Measurements from ENCODE around the gene CAPS2. TPM values are rescaled to one million over a fixed set of nuclear protein-coding genes. Genes with fewer than 3 reads are reported as not detected.

Gene CAPS2
- total and polyA plus RNA-seq, 2 donors = 1.8 to 4.1 TPM

DNA sequence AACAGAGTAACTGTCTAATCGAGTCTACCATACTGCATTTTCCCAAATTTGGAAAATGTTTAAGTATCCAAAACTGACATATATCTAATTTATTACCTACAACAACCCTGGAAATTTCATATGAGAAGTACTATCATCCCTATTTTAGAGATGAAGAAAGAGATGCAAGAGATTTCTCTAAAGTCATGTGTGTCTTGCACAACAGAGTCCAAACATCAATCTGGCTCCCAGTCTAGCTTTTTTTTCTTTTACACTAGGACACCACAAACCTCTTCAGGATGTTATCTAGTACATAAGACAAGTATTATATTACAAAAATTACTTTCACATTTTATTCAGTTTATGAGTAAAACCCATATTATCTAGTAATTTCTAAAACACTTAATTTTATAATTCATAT is 39.1 kb downstream of the CAPS2 start:
- no peak for DNase-seq (ENCODE audit: low read depth in 6 of 9, low spot score in 9 of 9)
- H3K36me3 ChIP-seq (ENCODE audit: control insufficient read depth in 2 of 2, insufficient read depth in 2 of 2, low read length in 1 of 2) = no peaks in the 10 kb centered on the region
- no peak overlapping the region for H3K27ac ChIP-seq (ENCODE audit: low read depth in 1 of 2, low read length in 1 of 2)
- H3K4me3 ChIP-seq (ENCODE audit: low read length in 2 of 2) = no peak overlapping the region
- H3K9me3 ChIP-seq (ENCODE audit: control insufficient read depth in 2 of 2, insufficient read depth in 1 of 2, low read length in 1 of 2) = no peaks in the 10 kb centered on the region
- H3K27me3 ChIP-seq (ENCODE audit: control insufficient read depth in 2 of 2, insufficient read depth in 1 of 2, low read length in 1 of 2) = no peaks in the 10 kb centered on the region
- no peaks in the 10 kb centered on the region for H3K4me1 ChIP-seq (ENCODE audit: control insufficient read depth in 2 of 2, insufficient read depth in 2 of 2, low read length in 2 of 2)
- WGBS = 97% methylated on average over 1 of the region's 1 CpG

DNA sequence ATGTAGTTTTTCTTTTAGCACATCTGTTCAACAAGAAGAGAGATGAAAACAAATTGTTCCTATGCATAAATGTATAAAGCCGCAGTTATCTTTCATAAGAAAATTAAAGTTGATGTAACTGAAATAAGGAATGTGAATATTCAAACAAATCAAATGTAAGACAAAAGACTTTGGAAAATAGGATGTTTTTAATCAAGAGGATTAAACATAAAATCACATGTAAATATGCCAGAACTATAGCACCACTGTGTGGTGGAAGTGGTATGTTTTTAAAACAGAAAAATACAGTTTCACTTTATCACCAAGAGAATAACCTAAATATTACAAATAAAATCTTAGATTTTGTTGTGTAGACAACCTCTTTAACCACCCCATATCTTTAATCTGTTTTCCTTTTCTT is 40.4 kb downstream of the CAPS2 start:
- H3K36me3 ChIP-seq (ENCODE audit: control insufficient read depth in 2 of 2, insufficient read depth in 2 of 2, low read length in 1 of 2) = no peaks in the 10 kb centered on the region
- peak in 3 of 9 donors; percentile 4 to 32 (median 4) for DNase-seq (ENCODE audit: low read depth in 6 of 9, low spot score in 9 of 9)
- WGBS = 98% methylated on average over 1 of the region's 1 CpG

DNA sequence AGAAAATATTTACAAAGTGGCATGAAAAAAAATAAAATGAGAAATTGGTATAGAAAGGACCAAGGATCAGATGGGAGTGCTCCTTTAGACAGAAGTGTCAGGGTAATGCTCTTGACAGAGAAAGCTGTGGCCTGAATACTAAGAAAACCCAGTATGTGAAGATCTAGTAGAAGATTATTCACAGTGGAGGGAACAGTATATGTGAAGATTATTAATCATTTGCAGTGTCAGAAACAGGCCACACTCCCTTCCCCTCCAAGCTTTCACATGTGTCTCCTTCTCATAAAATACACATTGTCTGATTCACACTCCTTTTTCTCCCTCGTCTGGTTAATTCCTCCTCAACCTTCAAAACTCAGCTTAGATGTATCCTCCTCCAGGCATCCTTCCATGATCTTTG is 41.3 kb downstream of the CAPS2 start:
- H3K4me1 ChIP-seq (ENCODE audit: control insufficient read depth in 2 of 2, insufficient read depth in 2 of 2, low read length in 2 of 2) = no peaks in the 10 kb centered on the region
- no peaks in the 10 kb centered on the region for H3K27me3 ChIP-seq (ENCODE audit: control insufficient read depth in 2 of 2, insufficient read depth in 1 of 2, low read length in 1 of 2)
- no peak for DNase-seq (ENCODE audit: low read depth in 6 of 9, low spot score in 9 of 9)
- no peaks in the 10 kb centered on the region for H3K9me3 ChIP-seq (ENCODE audit: control insufficient read depth in 2 of 2, insufficient read depth in 1 of 2, low read length in 1 of 2)
- H3K4me3 ChIP-seq (ENCODE audit: low read length in 2 of 2) = no peak overlapping the region
- no peaks in the 10 kb centered on the region for H3K36me3 ChIP-seq (ENCODE audit: control insufficient read depth in 2 of 2, insufficient read depth in 2 of 2, low read length in 1 of 2)
- WGBS = 95% methylated on average over 1 of the region's 1 CpG
- no peak overlapping the region for H3K27ac ChIP-seq (ENCODE audit: low read depth in 1 of 2, low read length in 1 of 2)

More for the DNA sequence above, 40.4 kb downstream of the CAPS2 start:
- Histone ChIP-seq H3K27me3 (ENCODE audit: control insufficient read depth in 2 of 2, insufficient read depth in 1 of 2, low read length in 1 of 2) (no peaks in the 10 kb centered on the region), H3K4me3 (ENCODE audit: low read length in 2 of 2) (no peak overlapping the region), H3K4me1 (ENCODE audit: control insufficient read depth in 2 of 2, insufficient read depth in 2 of 2, low read length in 2 of 2) (no peaks in the 10 kb centered on the region), H3K27ac (ENCODE audit: low read depth in 1 of 2, low read length in 1 of 2) (no peak overlapping the region), H3K9me3 (ENCODE audit: control insufficient read depth in 2 of 2, insufficient read depth in 1 of 2, low read length in 1 of 2) (no peaks in the 10 kb centered on the region)

GRCh38 chr12:75275702-75276101 is 54.4 kb downstream of the CAPS2 start:
- Histone ChIP-seq H3K4me1 (ENCODE audit: control insufficient read depth in 2 of 2, insufficient read depth in 2 of 2, low read length in 2 of 2) (no peaks in the 10 kb centered on the region), H3K36me3 (ENCODE audit: control insufficient read depth in 2 of 2, insufficient read depth in 2 of 2, low read length in 1 of 2) (no peaks in the 10 kb centered on the region), H3K9me3 (ENCODE audit: control insufficient read depth in 2 of 2, insufficient read depth in 1 of 2, low read length in 1 of 2) (no peaks in the 10 kb centered on the region), H3K27me3 (ENCODE audit: control insufficient read depth in 2 of 2, insufficient read depth in 1 of 2, low read length in 1 of 2) (no peaks in the 10 kb centered on the region), H3K4me3 (ENCODE audit: low read length in 2 of 2) (no peak overlapping the region), H3K27ac (ENCODE audit: low read depth in 1 of 2, low read length in 1 of 2) (no peak overlapping the region)
- WGBS = 97% methylated on average over 2 of the region's 2 CpGs
- DNase-seq (ENCODE audit: low read depth in 6 of 9, low spot score in 9 of 9) = no peak

- H3K27me3 ChIP-seq (ENCODE audit: control insufficient read depth in 2 of 2, insufficient read depth in 1 of 2, low read length in 1 of 2) = no peaks in the 10 kb centered on the region
- no peaks in the 10 kb centered on the region for H3K9me3 ChIP-seq (ENCODE audit: control insufficient read depth in 2 of 2, insufficient read depth in 1 of 2, low read length in 1 of 2)
- 93% methylated on average over 5 of the region's 5 CpGs for WGBS
- no peak overlapping the region for H3K27ac ChIP-seq (ENCODE audit: low read depth in 1 of 2, low read length in 1 of 2)
- DNase-seq (ENCODE audit: low read depth in 6 of 9, low spot score in 9 of 9) = no peak
- no peaks in the 10 kb centered on the region for H3K4me1 ChIP-seq (ENCODE audit: control insufficient read depth in 2 of 2, insufficient read depth in 2 of 2, low read length in 2 of 2)
- H3K36me3 ChIP-seq (ENCODE audit: control insufficient read depth in 2 of 2, insufficient read depth in 2 of 2, low read length in 1 of 2) = no peaks in the 10 kb centered on the region
- no peak overlapping the region for H3K4me3 ChIP-seq (ENCODE audit: low read length in 2 of 2)
Observed at GRCh38 chr12:75271576-75271975, 58.5 kb downstream of the CAPS2 start.

DNA sequence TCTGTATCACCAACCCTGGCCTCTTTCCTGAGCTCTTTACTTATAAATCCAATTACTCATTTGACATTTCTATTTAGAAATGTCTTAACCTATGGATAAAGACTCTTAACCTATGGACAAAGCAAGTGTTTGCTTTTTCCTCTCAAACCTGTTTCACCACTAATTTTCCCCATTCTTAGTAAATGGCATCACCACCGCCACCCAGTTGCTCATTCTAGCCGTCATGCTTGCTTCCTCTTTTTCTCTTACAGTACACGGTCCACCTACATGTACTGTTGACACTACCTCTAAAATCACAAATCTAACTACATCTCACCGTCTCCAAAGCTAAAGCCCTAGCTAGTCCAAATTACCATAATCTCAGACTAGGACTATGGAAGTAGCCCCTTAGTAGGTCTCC is 60.0 kb downstream of the CAPS2 start:
- H3K9me3 ChIP-seq (ENCODE audit: control insufficient read depth in 2 of 2, insufficient read depth in 1 of 2, low read length in 1 of 2) = no peaks in the 10 kb centered on the region
- H3K4me3 ChIP-seq (ENCODE audit: low read length in 2 of 2) = no peak overlapping the region
- H3K36me3 ChIP-seq (ENCODE audit: control insufficient read depth in 2 of 2, insufficient read depth in 2 of 2, low read length in 1 of 2) = no peaks in the 10 kb centered on the region
- WGBS = 75% methylated on average over 4 of the region's 4 CpGs
- H3K4me1 ChIP-seq (ENCODE audit: control insufficient read depth in 2 of 2, insufficient read depth in 2 of 2, low read length in 2 of 2) = no peaks in the 10 kb centered on the region
- DNase-seq (ENCODE audit: low read depth in 6 of 9, low spot score in 9 of 9) = no peak
- no peaks in the 10 kb centered on the region for H3K27me3 ChIP-seq (ENCODE audit: control insufficient read depth in 2 of 2, insufficient read depth in 1 of 2, low read length in 1 of 2)
- no peak overlapping the region for H3K27ac ChIP-seq (ENCODE audit: low read depth in 1 of 2, low read length in 1 of 2)

- no peak overlapping the region for H3K4me3 ChIP-seq (ENCODE audit: low read length in 2 of 2)
- H3K27me3 ChIP-seq (ENCODE audit: control insufficient read depth in 2 of 2, insufficient read depth in 1 of 2, low read length in 1 of 2) = no peaks in the 10 kb centered on the region
- DNase-seq (ENCODE audit: low read depth in 6 of 9, low spot score in 9 of 9) = no peak
- 92% methylated on average over 2 of the region's 2 CpGs for WGBS
- H3K4me1 ChIP-seq (ENCODE audit: control insufficient read depth in 2 of 2, insufficient read depth in 2 of 2, low read length in 2 of 2) = no peaks in the 10 kb centered on the region
- H3K9me3 ChIP-seq (ENCODE audit: control insufficient read depth in 2 of 2, insufficient read depth in 1 of 2, low read length in 1 of 2) = no peaks in the 10 kb centered on the region
- H3K27ac ChIP-seq (ENCODE audit: low read depth in 1 of 2, low read length in 1 of 2) = no peak overlapping the region
- no peaks in the 10 kb centered on the region for H3K36me3 ChIP-seq (ENCODE audit: control insufficient read depth in 2 of 2, insufficient read depth in 2 of 2, low read length in 1 of 2)
Observed at GRCh38 chr12:75269209-75269608, 60.9 kb downstream of the CAPS2 start.

DNA sequence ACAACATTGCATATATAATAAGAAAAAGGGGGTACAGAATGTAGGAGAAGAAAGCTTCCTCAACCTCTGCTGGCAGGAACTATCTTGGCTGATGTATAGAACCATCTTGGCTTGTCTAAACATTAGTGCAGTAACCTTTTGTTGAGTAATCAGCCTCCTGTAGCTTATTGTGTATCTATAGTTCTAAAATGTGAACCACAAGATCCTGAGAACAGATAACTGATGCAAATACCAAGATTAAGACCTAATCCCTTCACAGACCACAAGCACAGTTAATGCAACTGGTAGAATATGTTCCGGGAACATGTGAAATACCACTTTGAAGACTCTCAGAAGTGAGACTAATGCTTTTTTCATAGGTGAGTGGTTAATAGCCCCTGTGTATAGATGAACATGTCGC is 69.8 kb downstream of the CAPS2 start:
- Histone ChIP-seq H3K36me3 (ENCODE audit: control insufficient read depth in 2 of 2, insufficient read depth in 2 of 2, low read length in 1 of 2) (no peaks in the 10 kb centered on the region), H3K27me3 (ENCODE audit: control insufficient read depth in 2 of 2, insufficient read depth in 1 of 2, low read length in 1 of 2) (no peaks in the 10 kb centered on the region), H3K4me1 (ENCODE audit: control insufficient read depth in 2 of 2, insufficient read depth in 2 of 2, low read length in 2 of 2) (peaks cover 0 to 3% of the 10 kb centered on the region in 2 donors), H3K27ac (ENCODE audit: low read depth in 1 of 2, low read length in 1 of 2) (no peak overlapping the region), H3K9me3 (ENCODE audit: control insufficient read depth in 2 of 2, insufficient read depth in 1 of 2, low read length in 1 of 2) (no peaks in the 10 kb centered on the region), H3K4me3 (ENCODE audit: low read length in 2 of 2) (no peak overlapping the region)
- WGBS = 43% methylated on average over 2 of the region's 2 CpGs
- peak in 1 of 9 donors; percentile 5 for DNase-seq (ENCODE audit: low read depth in 6 of 9, low spot score in 9 of 9)

GRCh38 chr12:75259143-75259542 is 71.0 kb downstream of the CAPS2 start:
- no peak overlapping the region for H3K27ac ChIP-seq (ENCODE audit: low read depth in 1 of 2, low read length in 1 of 2)
- H3K27me3 ChIP-seq (ENCODE audit: control insufficient read depth in 2 of 2, insufficient read depth in 1 of 2, low read length in 1 of 2) = no peaks in the 10 kb centered on the region
- no peaks in the 10 kb centered on the region for H3K36me3 ChIP-seq (ENCODE audit: control insufficient read depth in 2 of 2, insufficient read depth in 2 of 2, low read length in 1 of 2)
- peaks cover 0 to 3% of the 10 kb centered on the region in 2 donors for H3K4me1 ChIP-seq (ENCODE audit: control insufficient read depth in 2 of 2, insufficient read depth in 2 of 2, low read length in 2 of 2)
- H3K9me3 ChIP-seq (ENCODE audit: control insufficient read depth in 2 of 2, insufficient read depth in 1 of 2, low read length in 1 of 2) = no peaks in the 10 kb centered on the region
- WGBS = 68% methylated on average over 1 of the region's 1 CpG
- no peak overlapping the region for H3K4me3 ChIP-seq (ENCODE audit: low read length in 2 of 2)
- DNase-seq (ENCODE audit: low read depth in 6 of 9, low spot score in 9 of 9) = no peak

DNA sequence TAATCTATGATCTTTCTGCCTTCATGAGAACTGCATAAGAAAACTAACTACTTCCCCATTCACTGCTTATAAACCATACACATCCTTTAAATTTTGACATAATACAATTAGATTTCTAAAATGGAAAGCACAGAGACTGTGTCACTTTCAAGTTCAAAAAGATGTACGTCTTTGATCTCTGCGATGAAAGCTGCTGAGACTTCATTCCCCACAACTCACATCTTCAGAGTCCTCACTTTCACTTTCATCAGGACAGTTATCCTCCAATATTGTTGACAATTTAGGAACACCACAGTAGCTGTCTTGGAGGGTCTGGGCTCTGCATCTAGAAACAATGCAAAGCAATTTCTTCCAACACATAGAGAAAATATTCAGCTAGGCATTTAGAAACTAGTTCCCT is 72.6 kb downstream of the CAPS2 start:
- H3K4me1 ChIP-seq (ENCODE audit: control insufficient read depth in 2 of 2, insufficient read depth in 2 of 2, low read length in 2 of 2) = peaks cover 0 to 3% of the 10 kb centered on the region in 2 donors
- no peaks in the 10 kb centered on the region for H3K27me3 ChIP-seq (ENCODE audit: control insufficient read depth in 2 of 2, insufficient read depth in 1 of 2, low read length in 1 of 2)
- WGBS = 13% methylated on average over 2 of the region's 2 CpGs
- H3K27ac ChIP-seq (ENCODE audit: low read depth in 1 of 2, low read length in 1 of 2) = no peak overlapping the region
- H3K4me3 ChIP-seq (ENCODE audit: low read length in 2 of 2) = no peak overlapping the region
- no peaks in the 10 kb centered on the region for H3K9me3 ChIP-seq (ENCODE audit: control insufficient read depth in 2 of 2, insufficient read depth in 1 of 2, low read length in 1 of 2)
- H3K36me3 ChIP-seq (ENCODE audit: control insufficient read depth in 2 of 2, insufficient read depth in 2 of 2, low read length in 1 of 2) = no peaks in the 10 kb centered on the region
- DNase-seq (ENCODE audit: low read depth in 6 of 9, low spot score in 9 of 9) = peak in 8 of 9 donors; percentile 15 to 80 (median 44)

All from thymus (tissue), 11 donors.